ENCODE measurements around the gene CHCHD3.

GRCh38 chr7:132755538-132756483, 326.1 kb downstream of the CHCHD3 start:
- TF ChIP-seq POLR2A (IDR thresholded peaks at IDR 0.05) (no peak), POLR2AphosphoS5 (IDR thresholded peaks at IDR 0.05) (no peak)
- TF ChIP-seq, protein P1, sequence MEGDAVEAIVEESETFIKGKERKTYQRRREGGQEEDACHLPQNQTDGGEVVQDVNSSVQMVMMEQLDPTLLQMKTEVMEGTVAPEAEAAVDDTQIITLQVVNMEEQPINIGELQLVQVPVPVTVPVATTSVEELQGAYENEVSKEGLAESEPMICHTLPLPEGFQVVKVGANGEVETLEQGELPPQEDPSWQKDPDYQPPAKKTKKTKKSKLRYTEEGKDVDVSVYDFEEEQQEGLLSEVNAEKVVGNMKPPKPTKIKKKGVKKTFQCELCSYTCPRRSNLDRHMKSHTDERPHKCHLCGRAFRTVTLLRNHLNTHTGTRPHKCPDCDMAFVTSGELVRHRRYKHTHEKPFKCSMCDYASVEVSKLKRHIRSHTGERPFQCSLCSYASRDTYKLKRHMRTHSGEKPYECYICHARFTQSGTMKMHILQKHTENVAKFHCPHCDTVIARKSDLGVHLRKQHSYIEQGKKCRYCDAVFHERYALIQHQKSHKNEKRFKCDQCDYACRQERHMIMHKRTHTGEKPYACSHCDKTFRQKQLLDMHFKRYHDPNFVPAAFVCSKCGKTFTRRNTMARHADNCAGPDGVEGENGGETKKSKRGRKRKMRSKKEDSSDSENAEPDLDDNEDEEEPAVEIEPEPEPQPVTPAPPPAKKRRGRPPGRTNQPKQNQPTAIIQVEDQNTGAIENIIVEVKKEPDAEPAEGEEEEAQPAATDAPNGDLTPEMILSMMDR (IDR thresholded peaks at IDR 0.05): no peak

Measured in breast epithelium (tissue), 3 donors.